Activated naive CD4-positive, alpha-beta T cell treated with Interleukin-2 at 50 U/mL for 16 hours (primary cell): ENCODE results near the gene ZDHHC11.
A peak's percentile ranks its signal among the peaks of the same experiment; 100 is the strongest.
"Not testable (repeated sequence)": the region's sequence is repeated elsewhere in the genome, so short reads cannot be mapped to it uniquely, and the experiment has no call there.

Experiments
- DNase-seq: peaks from one replicate; pipeline ENCODE4 v3.0.0-alpha.2; 2020

The ZDHHC11 gene

GRCh38 chr5:856531-857425, 6.0 kb upstream of the ZDHHC11 start:
- DNase-seq: no peak

GRCh38 chr5:855771-856530, 5.2 kb upstream of the ZDHHC11 start:
- DNase-seq: no peak

DNA sequence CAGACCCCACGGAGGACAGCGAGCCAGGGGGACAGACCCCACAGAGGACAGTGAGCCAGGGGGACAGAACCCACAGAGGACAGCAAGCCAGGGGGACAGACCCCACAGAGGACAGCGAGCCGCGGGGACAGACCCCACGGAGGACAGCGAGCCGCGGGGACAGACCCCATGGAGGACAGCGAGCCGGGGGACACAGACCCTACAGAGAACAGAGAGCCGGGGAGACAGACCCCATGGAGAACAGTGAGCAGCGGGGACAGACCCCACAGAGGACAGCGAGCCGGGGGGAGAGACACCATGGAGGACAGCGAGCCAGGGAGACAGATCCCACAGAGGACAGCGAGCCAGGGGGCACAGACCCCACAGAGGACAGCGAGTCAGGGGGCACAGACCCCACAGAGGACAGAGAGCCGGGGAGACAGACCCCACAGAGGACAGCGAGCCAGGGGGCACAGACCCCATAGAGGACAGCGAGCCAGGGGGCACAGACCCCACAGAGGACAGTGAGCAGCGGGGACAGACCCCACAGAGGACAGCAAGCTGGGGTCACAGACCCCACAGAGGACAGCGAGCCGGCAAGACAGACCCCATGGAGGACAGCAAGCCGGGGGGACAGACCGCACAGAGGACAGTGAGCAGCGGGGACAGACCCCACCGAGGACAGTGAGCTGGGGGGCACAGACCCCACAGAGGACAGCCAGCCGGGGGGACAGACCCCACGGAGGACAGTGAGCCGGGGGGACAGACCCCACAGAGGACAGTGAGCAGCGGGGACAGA, 4.4 kb upstream of the ZDHHC11 start:
- DNase-seq: no peak

DNA sequence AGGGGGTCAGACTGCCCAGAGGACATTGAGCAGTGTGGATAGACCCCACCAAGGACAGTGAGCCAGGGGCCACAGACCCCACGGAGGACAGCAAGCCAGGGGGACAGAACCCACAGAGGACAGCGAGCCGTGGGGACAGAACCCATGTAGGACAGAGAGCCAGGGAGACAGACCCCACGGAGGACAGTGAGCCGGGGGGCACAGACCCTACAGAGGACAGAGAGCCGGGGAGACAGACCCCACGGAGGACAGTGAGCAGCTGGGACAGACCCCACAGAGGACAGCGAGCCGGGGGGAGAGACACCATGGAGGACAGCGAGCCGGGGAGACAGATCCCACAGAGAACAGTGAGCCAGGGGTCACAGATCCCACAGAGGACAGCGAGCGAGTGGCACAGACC, 3.4 kb upstream of the ZDHHC11 start:
- no peak for DNase-seq

GRCh38 chr5:853416-854090, 2.8 kb upstream of the ZDHHC11 start:
- not testable (repeated sequence) for DNase-seq

DNA sequence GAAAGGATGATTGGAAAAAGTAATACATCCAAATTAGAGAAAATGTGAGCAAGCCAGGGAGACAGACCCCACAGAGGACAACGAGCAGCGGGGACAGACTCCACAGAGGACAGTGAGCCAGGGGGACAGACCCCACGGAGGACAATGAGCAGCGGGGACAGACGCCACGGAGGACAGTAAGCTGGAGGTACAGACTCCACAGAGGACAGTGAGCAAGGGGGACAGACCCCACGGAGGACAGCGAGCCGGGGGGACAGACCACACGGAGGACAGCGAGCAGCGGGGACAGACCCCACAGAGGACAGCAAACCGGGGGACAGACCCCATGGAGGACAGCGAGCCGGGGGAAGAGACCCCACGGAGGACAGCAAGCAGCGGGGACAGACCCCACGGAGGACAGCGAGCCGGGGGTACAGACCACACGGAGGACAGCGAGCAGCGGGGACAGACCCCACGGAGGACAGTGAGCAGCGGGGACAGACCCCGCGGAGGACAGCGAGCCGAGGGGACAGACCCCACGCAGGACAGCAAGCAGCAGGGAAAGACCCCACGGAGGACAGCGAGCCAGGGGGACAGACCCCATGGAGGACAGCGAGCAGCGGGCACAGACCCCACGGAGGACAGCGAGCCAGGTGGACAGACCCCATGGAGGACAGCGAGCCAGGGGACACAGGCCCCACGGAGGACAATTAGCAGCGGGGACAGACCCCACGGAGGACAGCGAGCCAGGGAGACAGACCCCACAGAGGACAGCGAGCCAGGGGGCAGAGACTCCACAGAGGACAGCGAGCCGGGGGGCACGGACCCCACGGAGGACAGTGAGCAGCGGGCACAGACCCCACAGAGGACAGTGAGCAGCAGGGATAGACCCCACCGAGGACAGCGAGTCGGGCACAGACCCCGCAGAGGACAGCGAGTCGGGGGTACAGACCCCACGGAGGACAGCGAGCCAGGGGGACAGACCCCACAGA, 1.9 kb upstream of the ZDHHC11 start:
- DNase-seq: no peak

- DNase-seq: no peak
Measured at GRCh38 chr5:852018-852417, 1.2 kb upstream of the ZDHHC11 start.

- DNase-seq: no peak
Measured at GRCh38 chr5:851553-851952, 767 bp upstream of the ZDHHC11 start.

DNA sequence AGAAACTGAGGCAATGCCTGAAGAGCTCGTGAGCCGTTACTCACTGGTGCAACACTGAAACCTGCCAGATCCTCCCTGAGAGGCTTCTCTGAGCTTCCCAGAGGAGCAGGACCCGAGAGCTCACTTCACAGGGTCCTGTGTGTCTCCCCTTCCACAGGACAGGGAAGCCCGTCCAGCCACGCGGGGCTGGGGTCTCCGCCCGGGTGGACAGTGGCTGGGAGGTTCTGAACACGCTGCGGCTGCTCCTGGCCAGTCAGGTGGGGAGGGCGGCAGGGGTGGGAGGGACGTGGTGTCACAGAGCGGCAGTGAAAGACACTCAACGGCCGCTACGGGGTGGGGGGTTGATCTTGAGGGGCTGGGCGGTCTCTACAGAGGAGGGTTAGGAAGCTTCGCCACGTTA, 290 bp upstream of the ZDHHC11 start:
- DNase-seq: no peak

GRCh38 chr5:849651-850301, 1.0 kb downstream of the ZDHHC11 start:
- DNase-seq: no peak

- DNase-seq: no peak
Measured at GRCh38 chr5:848671-849111, 2.1 kb downstream of the ZDHHC11 start.

DNA sequence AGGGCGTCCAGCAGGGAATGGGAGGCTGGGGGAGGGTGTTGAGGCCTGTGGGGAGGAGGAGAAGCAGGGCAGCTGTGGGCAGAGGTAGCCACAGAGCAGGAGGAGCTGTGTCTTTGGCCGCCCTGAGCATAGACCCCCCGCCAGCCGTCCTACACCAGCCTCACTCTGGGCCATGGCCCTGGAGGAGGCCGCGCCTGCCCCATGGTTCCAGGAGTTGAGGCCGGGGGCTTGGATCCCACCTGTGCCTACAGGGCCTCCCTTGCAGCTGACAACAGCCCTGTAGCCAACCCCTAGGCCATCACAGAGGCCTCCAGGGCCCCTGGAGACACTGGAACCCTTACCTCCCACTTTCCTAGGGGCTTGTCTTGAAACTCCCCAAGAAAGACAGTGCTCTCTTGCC, 3.0 kb downstream of the ZDHHC11 start:
- not testable (repeated sequence) for DNase-seq

GRCh38 chr5:847212-847611, 3.6 kb downstream of the ZDHHC11 start:
- not testable (repeated sequence) for DNase-seq

DNA sequence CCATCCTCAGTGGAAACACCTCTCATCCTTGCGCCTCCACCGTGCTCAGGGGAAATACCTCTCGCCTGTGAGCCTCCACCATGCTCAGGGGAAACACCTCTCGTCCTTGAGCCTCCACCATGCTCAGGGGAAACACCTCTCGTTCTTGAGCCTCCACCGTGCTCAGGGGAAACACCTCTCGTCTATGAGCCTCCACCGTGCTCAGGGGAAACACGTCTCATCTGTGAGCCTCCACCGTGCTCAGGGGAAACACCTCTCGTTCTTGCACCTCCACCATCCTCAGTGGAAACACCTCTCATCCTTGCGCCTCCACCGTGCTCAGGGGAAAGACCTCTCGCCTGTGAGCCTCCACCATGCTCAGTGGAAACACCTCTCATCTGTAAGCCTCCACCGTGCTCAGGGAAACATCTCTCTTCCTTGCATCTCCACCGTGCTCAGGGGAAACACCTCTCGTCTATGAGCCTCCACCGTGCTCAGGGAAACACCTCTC, 4.1 kb downstream of the ZDHHC11 start:
- peak; percentile 44 for DNase-seq

GRCh38 chr5:845676-846601, 4.8 kb downstream of the ZDHHC11 start:
- not testable (repeated sequence) for DNase-seq

GRCh38 chr5:845031-845675, 5.6 kb downstream of the ZDHHC11 start:
- DNase-seq: not testable (repeated sequence)

GRCh38 chr5:844426-844825, 6.4 kb downstream of the ZDHHC11 start:
- DNase-seq: not testable (repeated sequence)

DNA sequence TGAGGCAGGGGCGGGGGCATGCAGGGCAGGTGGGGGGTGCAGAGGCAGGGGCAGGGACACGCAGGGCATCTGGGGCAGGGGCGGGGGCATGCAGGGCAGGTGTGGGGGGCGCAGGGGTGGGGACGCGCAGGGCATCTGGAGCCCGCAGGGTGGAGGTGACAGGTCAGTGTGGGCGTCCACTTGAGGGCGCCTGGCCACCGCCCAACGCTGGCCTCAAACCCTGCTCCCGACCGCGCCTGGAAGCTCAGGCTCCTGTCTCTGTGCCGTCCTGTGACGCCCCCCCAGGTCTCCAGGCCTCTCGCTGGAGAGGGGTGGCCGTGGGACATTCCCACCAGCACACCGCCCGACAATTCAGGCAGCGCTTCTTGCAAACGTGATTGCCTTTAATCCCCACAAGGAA, 6.9 kb downstream of the ZDHHC11 start:
- DNase-seq: not testable (repeated sequence)

DNA sequence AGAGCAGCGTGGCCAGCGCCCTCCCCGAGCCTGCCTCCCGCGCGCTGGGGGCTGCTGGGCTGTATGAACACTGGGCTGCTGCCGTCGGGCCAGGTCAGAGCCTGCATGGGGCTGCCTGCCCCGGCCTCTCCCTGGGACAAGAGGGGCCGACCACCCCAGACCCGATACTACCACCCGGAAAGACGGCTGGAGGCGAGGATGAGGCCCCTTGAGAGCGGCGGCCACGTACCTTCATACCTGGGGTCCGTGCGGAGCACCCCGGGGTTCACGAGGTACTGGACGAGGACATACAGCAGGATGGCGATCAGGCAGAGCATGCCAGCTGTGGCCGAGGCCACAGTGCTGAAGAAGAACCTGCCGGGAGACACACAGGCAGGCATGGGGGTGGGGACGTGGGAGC, 7.4 kb downstream of the ZDHHC11 start:
- not testable (repeated sequence) for DNase-seq
